T-helper 1 cell treated with Interleukin-12 subunit alpha and Interleukin-12 subunit beta and Interleukin-4 antibody, amounts not matched to agents 30 μg/mL and 1 μg/mL, for 36 hours (primary cell): ENCODE data around the gene CCNB2.
"Not testable (repeated sequence)": the region's sequence is repeated elsewhere in the genome, so short reads cannot be mapped to it uniquely, and the experiment has no call there.

Source experiments
- H3K27ac Mint-ChIP-seq: one replicate; pipeline ENCODE4 v1.8.0; 2021; ENCODE audit warnings: mild to moderate bottlenecking, mixed read lengths
- H3K27me3 Mint-ChIP-seq: one replicate; pipeline ENCODE4 v1.8.0; 2021; ENCODE audit warnings: low read depth, mixed read lengths
- H3K36me3 Mint-ChIP-seq: one replicate; pipeline ENCODE4 v1.8.0; 2021; ENCODE audit warnings: low read depth, mixed read lengths
- H3K4me1 Mint-ChIP-seq: one replicate; pipeline ENCODE4 v1.8.0; 2021; ENCODE audit warnings: low read depth, mixed read lengths
- H3K4me3 Mint-ChIP-seq: one replicate; pipeline ENCODE4 v1.8.0; 2021; ENCODE audit warnings: mild to moderate bottlenecking, moderate library complexity, mixed read lengths
- H3K9me3 Mint-ChIP-seq: one replicate; pipeline ENCODE4 v1.8.0; 2021; ENCODE audit warnings: mixed read lengths

CCNB2 gene

GRCh38 chr15:59116771-59117170 is 11.8 kb downstream of the CCNB2 start:
- peaks cover 3% of the 10 kb centered on the region for H3K4me1 Mint-ChIP-seq
- no peak overlapping the region for H3K27ac Mint-ChIP-seq
- H3K4me3 Mint-ChIP-seq = no peak overlapping the region
- H3K36me3 Mint-ChIP-seq = peaks cover 53% of the 10 kb centered on the region
- H3K9me3 Mint-ChIP-seq = no peaks in the 10 kb centered on the region
- H3K27me3 Mint-ChIP-seq = no peaks in the 10 kb centered on the region

GRCh38 chr15:59119625-59120024 is 14.7 kb downstream of the CCNB2 start:
- Mint-ChIP-seq H3K4me1 (peaks cover 2% of the 10 kb centered on the region), H3K27me3 (no peaks in the 10 kb centered on the region), H3K36me3 (peaks cover 62% of the 10 kb centered on the region), H3K27ac (peak overlapping the region; percentile 6), H3K4me3 (no peak overlapping the region), H3K9me3 (no peaks in the 10 kb centered on the region)

- H3K27me3 Mint-ChIP-seq = no peaks in the 10 kb centered on the region
- H3K27ac Mint-ChIP-seq = no peak overlapping the region
- H3K36me3 Mint-ChIP-seq = peaks cover 65% of the 10 kb centered on the region
- no peak overlapping the region for H3K4me3 Mint-ChIP-seq
- H3K9me3 Mint-ChIP-seq = no peaks in the 10 kb centered on the region
- H3K4me1 Mint-ChIP-seq = peaks cover 2% of the 10 kb centered on the region
Observed at GRCh38 chr15:59120937-59121336, 16.0 kb downstream of the CCNB2 start.

DNA sequence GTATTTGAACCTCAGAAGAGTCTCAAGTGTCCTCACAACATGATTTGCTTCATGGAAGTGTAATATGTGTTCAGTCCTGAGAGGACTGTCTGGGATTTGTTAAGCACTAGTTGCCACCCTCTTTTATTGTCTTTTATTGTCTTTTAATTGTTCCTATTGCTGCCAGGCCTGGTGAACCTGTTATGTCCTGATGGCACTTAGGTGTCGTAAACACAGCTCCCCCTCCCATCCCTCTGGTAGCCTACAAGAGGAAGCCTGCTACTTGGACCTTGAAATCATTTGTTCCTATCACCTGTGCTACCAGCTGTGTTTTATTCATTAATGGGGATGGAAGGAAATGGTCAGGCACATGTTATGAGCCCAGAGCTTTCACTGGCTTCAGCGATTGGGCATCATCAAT is 19.3 kb downstream of the CCNB2 start:
- H3K4me3 Mint-ChIP-seq = no peak overlapping the region
- no peak overlapping the region for H3K27ac Mint-ChIP-seq
- H3K36me3 Mint-ChIP-seq = peaks cover 73% of the 10 kb centered on the region

DNA sequence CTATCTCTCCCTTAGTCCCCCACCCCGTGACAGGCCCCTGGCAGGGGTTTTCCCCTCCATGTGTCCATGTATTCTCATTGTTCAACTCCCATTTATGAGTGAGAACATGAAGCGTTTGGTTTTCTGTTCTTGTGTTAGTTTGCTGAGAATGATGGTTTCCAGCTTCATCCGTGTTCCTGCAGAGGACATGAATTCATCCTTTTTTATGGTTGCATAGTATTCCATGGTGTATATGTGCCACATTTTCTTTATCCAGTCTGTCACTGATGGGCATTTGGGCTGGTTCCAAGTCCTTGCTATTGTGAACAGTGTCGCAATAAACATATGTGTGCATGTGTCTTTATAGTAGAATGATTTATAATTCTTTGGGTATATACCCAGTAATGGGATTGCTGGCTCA is 20.7 kb downstream of the CCNB2 start:
- not testable (repeated sequence) for H3K27me3 Mint-ChIP-seq, H3K4me3 Mint-ChIP-seq, H3K27ac Mint-ChIP-seq, H3K4me1 Mint-ChIP-seq
- peaks cover 23% of the 10 kb centered on the region for H3K9me3 Mint-ChIP-seq
- H3K36me3 Mint-ChIP-seq = peaks cover 81% of the 10 kb centered on the region

More for the DNA sequence above, 19.3 kb downstream of the CCNB2 start:
- Mint-ChIP-seq H3K27me3 (no peaks in the 10 kb centered on the region), H3K9me3 (peaks cover 13% of the 10 kb centered on the region), H3K4me1 (peaks cover 9% of the 10 kb centered on the region)

DNA sequence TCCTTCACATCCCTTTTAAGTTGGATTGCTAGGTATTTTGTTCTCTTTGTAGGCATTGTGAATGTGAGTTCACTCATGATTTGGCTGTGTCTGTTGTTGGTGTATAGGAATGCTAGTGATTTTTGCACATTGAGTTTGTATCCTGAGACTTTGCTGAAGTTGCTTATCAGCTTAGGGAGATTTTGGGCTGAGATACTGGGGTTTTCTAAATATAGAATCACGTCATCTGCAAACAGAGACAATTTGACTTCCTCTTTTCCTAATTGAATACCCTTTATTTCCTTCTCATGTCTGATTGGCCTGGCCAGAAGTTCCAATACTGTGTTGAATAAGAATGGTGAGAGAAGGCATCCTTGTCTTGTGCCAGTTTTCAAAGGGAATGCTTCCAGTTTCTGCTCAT is 22.3 kb downstream of the CCNB2 start:
- Mint-ChIP-seq H3K27ac (peak overlapping the region; percentile 18), H3K9me3 (peaks cover 23% of the 10 kb centered on the region), H3K36me3 (peaks cover 83% of the 10 kb centered on the region)
- not testable (repeated sequence) for H3K27me3 Mint-ChIP-seq, H3K4me1 Mint-ChIP-seq, H3K4me3 Mint-ChIP-seq

- peaks cover 11% of the 10 kb centered on the region for H3K4me1 Mint-ChIP-seq
- H3K27me3 Mint-ChIP-seq = no peaks in the 10 kb centered on the region
- H3K9me3 Mint-ChIP-seq = peaks cover 23% of the 10 kb centered on the region
- no peak overlapping the region for H3K27ac Mint-ChIP-seq
- no peak overlapping the region for H3K4me3 Mint-ChIP-seq
- H3K36me3 Mint-ChIP-seq = peaks cover 70% of the 10 kb centered on the region
Observed at GRCh38 chr15:59131456-59131855, 26.5 kb downstream of the CCNB2 start.

DNA sequence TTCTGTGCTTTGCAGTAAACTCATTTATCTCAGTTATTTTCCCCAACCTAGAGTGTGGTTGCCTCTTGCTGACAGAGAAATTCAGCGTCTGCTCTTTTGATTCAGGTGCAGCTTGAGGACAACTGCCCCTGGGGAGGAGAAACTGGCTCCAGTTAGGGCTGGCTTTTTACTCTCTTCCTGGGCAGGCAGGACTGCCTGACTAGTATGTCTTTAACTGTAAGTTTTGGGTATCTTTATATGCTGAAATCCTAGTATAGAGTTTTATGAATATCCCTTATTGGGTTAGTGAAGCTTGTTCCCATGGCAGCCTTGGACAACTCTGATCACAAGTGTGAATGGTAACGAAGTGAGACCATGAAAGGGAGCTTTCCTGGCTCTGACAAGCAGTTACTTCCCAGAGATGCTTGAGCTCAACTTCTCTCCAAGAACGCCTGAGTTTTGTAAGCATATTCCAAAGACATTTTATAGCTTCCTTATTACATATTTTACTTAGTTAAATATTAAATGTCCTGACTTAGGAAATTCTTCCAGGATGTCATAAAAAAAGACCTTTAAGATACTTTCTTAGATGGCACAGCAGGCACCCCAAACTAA is 27.1 kb downstream of the CCNB2 start:
- no peaks in the 10 kb centered on the region for H3K27me3 Mint-ChIP-seq
- H3K36me3 Mint-ChIP-seq = peaks cover 64% of the 10 kb centered on the region
- H3K4me1 Mint-ChIP-seq = peaks cover 11% of the 10 kb centered on the region
- H3K9me3 Mint-ChIP-seq = peaks cover 23% of the 10 kb centered on the region
- no peak overlapping the region for H3K27ac Mint-ChIP-seq
- no peak overlapping the region for H3K4me3 Mint-ChIP-seq

DNA sequence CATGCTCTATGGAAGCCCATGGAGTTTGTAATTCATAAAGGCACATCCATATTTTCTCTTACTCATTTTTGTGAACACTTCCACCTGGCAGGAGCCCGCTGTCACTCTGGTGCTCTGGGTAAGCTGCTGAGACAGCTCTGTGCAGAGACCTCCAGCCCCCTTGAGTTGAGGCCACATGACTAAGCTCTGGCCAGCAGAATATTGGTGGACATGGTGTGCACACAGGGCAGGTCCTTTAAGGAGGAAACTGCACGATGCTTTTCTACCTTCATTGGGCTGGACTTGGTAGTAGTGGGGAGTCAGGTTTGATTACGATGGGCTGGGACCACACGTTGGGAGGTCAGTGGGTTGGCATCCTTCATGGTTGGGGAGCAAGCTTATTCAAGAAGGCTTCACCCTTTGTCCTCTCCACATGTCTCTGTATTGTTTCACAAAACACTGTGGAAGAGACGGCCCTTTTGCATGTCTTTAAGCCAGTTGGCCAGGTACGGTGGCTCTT is 29.0 kb downstream of the CCNB2 start:
- Mint-ChIP-seq H3K4me1 (peaks cover 24% of the 10 kb centered on the region), H3K27ac (no peak overlapping the region), H3K36me3 (peaks cover 55% of the 10 kb centered on the region), H3K27me3 (no peaks in the 10 kb centered on the region), H3K4me3 (no peak overlapping the region), H3K9me3 (peaks cover 13% of the 10 kb centered on the region)

DNA sequence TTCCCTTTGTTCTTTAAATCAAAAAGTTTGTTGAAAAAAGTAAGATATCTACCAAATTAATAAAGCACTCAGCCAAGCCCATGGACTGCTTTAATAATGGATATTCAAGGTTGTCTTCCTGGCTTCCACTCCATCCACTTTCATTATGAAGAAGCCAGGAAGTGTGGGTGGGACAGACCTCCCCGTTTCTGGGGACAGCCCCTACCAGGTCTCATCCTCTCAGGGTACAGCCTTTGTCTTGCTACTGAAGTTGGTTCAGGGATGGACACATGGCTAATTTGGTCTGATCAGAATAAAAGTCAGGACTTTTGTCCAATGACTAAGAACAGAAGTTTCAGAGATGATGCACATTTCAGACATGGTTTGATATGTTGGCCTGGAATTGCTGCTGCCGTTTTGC is 32.6 kb downstream of the CCNB2 start:
- Mint-ChIP-seq H3K27ac (peak overlapping the region; percentile 64), H3K4me1 (peaks cover 40% of the 10 kb centered on the region), H3K27me3 (no peaks in the 10 kb centered on the region), H3K9me3 (no peaks in the 10 kb centered on the region), H3K4me3 (no peak overlapping the region), H3K36me3 (peaks cover 50% of the 10 kb centered on the region)

GRCh38 chr15:59138243-59138642 is 33.3 kb downstream of the CCNB2 start:
- Mint-ChIP-seq H3K4me3 (no peak overlapping the region), H3K4me1 (peaks cover 40% of the 10 kb centered on the region), H3K27ac (peak overlapping the region; percentile 43), H3K27me3 (no peaks in the 10 kb centered on the region), H3K36me3 (peaks cover 48% of the 10 kb centered on the region), H3K9me3 (no peaks in the 10 kb centered on the region)

GRCh38 chr15:59140422-59141226 is 35.7 kb downstream of the CCNB2 start:
- Mint-ChIP-seq H3K27ac (peak overlapping the region; percentile 77), H3K4me1 (peaks cover 38% of the 10 kb centered on the region), H3K36me3 (peaks cover 37% of the 10 kb centered on the region), H3K4me3 (no peak overlapping the region), H3K9me3 (no peaks in the 10 kb centered on the region), H3K27me3 (no peaks in the 10 kb centered on the region)

DNA sequence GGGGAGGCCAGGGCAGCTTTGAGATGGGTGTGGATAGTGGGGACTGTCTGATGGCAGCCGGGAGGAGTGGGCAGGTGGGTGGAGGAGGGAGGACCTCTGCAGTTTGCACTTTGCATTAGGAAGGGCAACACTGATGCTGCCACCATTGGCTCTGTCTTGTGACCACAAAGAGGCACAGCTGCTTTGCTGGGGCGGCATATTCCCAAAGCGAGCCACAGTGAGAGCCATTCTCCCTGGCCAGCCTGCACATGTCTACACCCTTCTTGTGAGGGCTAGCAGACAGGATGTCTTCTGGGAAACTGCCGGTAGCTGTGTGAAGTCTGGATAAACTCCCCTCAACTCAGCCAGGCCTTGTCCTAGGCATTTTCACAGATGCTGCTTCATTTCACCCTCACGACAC is 38.3 kb downstream of the CCNB2 start:
- Mint-ChIP-seq H3K4me3 (no peak overlapping the region), H3K9me3 (no peaks in the 10 kb centered on the region), H3K27me3 (no peaks in the 10 kb centered on the region), H3K4me1 (peaks cover 25% of the 10 kb centered on the region), H3K36me3 (peaks cover 29% of the 10 kb centered on the region), H3K27ac (no peak overlapping the region)

DNA sequence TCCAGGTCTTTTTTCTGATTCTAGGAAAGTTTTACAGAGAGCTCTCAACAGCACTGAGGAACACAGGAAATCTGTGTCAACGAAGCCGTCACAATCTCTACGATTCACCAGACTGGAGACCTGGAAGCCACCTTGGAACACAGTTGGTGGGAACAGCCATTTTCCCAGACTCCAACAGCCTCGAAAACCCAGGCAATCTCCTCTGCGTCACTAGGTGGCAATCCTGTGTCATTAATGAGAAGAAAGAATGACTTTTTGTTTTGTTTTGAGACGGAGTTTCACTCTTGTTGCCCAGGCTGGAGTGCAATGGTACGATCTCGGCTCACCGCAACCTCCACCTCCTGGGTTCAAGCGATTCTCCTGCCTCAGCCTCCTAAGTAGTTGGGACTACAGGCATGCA is 39.6 kb downstream of the CCNB2 start:
- H3K27me3 Mint-ChIP-seq, H3K9me3 Mint-ChIP-seq, H3K27ac Mint-ChIP-seq, H3K4me3 Mint-ChIP-seq: not testable (repeated sequence)
- peaks cover 15% of the 10 kb centered on the region for H3K4me1 Mint-ChIP-seq
- peaks cover 25% of the 10 kb centered on the region for H3K36me3 Mint-ChIP-seq

GRCh38 chr15:59147666-59148065 is 42.7 kb downstream of the CCNB2 start:
- no peaks in the 10 kb centered on the region for H3K27me3 Mint-ChIP-seq
- H3K9me3 Mint-ChIP-seq = no peaks in the 10 kb centered on the region
- H3K36me3 Mint-ChIP-seq = peaks cover 14% of the 10 kb centered on the region
- H3K4me3 Mint-ChIP-seq = no peak overlapping the region
- H3K27ac Mint-ChIP-seq = no peak overlapping the region
- no peaks in the 10 kb centered on the region for H3K4me1 Mint-ChIP-seq
